DOHH2 (cell line): ENCODE measurements around the gene IMMP2L.

Source experiments
- H3F3A ChIP-seq: fragments of 200-600 bp; sonication (generic), shearing (Covaris generic); 2 replicates; pipeline ENCODE4 v1.6.0; 2016; ENCODE audit warnings: antibody characterized with exemption, mild to moderate bottlenecking; ENCODE audit not compliant: control insufficient read depth, insufficient read depth
- H3K27ac ChIP-seq: fragments of 200-600 bp; sonication (generic); 2 replicates; pipeline ENCODE4 v1.5.1; 2014; ENCODE audit warnings: low read depth, mild to moderate bottlenecking, low read length, moderate library complexity
- H3K27me3 ChIP-seq: fragments of 200-600 bp; sonication (generic); 2 replicates; pipeline ENCODE4 v1.6.1; 2014; ENCODE audit warnings: mild to moderate bottlenecking, low read length, mixed read lengths; ENCODE audit not compliant: control insufficient read depth
- H3K36me3 ChIP-seq: fragments of 200-600 bp; sonication (generic); 2 replicates; pipeline ENCODE4 v1.6.1; 2014; ENCODE audit warnings: mild to moderate bottlenecking, low read length, moderate library complexity, mixed read lengths; ENCODE audit not compliant: control insufficient read depth
- H3K4me1 ChIP-seq: fragments of 200-600 bp; sonication (generic); 2 replicates; pipeline ENCODE4 v1.6.1; 2014; ENCODE audit warnings: mild to moderate bottlenecking, low read length, mixed read lengths; ENCODE audit not compliant: control insufficient read depth
- H3K4me2 ChIP-seq: fragments of 200-600 bp; sonication (generic); 2 replicates; pipeline ENCODE4 v1.6.0; 2014; ENCODE audit warnings: mild to moderate bottlenecking, low read length, moderate library complexity
- H3K4me3 ChIP-seq: fragments of 200-600 bp; sonication (generic); 2 replicates; pipeline ENCODE4 v1.5.1; 2014; ENCODE audit warnings: mild to moderate bottlenecking, low read length, mixed read lengths
- H3K79me2 ChIP-seq: fragments of 200-600 bp; sonication (generic); 2 replicates; pipeline ENCODE4 v1.6.1; 2014; ENCODE audit warnings: mild to moderate bottlenecking, low read length, mixed read lengths; ENCODE audit not compliant: control insufficient read depth
- H3K9me2 ChIP-seq: fragments of 200-600 bp; sonication (generic); replicated peaks from 2 replicates; pipeline ENCODE4 v1.6.1; 2014; ENCODE audit warnings: mild to moderate bottlenecking, low read length, mixed read lengths; ENCODE audit not compliant: control insufficient read depth
- H3K9me3 ChIP-seq: fragments of 200-600 bp; sonication (generic); 2 replicates; pipeline ENCODE4 v1.6.1; 2014; ENCODE audit warnings: antibody characterized with exemption, low read length, mixed read lengths; ENCODE audit not compliant: control insufficient read depth, insufficient read depth
- H4K20me1 ChIP-seq: fragments of 200-600 bp; sonication (generic); 2 replicates; pipeline ENCODE4 v1.6.0; 2014; ENCODE audit warnings: low read depth, mild to moderate bottlenecking, antibody characterized with exemption, low read length, moderate library complexity; ENCODE audit not compliant: control insufficient read depth, insufficient read depth
- EZH2phosphoT487 ChIP-seq: fragments of 200-600 bp; sonication (generic); IDR thresholded peaks from 2 replicates; pipeline ENCODE4 v1.6.1; 2017; ENCODE audit warnings: borderline replicate concordance, mild to moderate bottlenecking, antibody characterized with exemption, low read length, moderate library complexity, mixed read lengths
- TF ChIP-seq, protein P1 (sequence below): fragments of 200-600 bp; sonication (generic); IDR thresholded peaks from one replicate; pipeline ENCODE4 v1.5.1; 2014; ENCODE audit warnings: antibody characterized with exemption, mild to moderate bottlenecking, low read depth, low read length; ENCODE audit not compliant: poor library complexity, severe bottlenecking

The IMMP2L gene

GRCh38 chr7:111053035-111053434, 509.3 kb downstream of the IMMP2L start:
- Histone ChIP-seq H3K36me3 (no peaks in the 10 kb centered on the region), H3F3A (0 out of 2 replicates have a peak, but pooled peaks cover 2% of the 10 kb centered on the region), H3K79me2 (no peaks in the 10 kb centered on the region), H4K20me1 (no peaks in the 10 kb centered on the region), H3K4me2 (no peak overlapping the region), H3K9me3 (no peaks in the 10 kb centered on the region), H3K27ac (no peak overlapping the region), H3K4me3 (no peak overlapping the region), H3K4me1 (0 out of 2 replicates have a peak, but pooled peaks cover 4% of the 10 kb centered on the region), H3K27me3 (no peaks in the 10 kb centered on the region), H3K9me2 (no peaks in the 10 kb centered on the region)
- TF ChIP-seq, protein P1, sequence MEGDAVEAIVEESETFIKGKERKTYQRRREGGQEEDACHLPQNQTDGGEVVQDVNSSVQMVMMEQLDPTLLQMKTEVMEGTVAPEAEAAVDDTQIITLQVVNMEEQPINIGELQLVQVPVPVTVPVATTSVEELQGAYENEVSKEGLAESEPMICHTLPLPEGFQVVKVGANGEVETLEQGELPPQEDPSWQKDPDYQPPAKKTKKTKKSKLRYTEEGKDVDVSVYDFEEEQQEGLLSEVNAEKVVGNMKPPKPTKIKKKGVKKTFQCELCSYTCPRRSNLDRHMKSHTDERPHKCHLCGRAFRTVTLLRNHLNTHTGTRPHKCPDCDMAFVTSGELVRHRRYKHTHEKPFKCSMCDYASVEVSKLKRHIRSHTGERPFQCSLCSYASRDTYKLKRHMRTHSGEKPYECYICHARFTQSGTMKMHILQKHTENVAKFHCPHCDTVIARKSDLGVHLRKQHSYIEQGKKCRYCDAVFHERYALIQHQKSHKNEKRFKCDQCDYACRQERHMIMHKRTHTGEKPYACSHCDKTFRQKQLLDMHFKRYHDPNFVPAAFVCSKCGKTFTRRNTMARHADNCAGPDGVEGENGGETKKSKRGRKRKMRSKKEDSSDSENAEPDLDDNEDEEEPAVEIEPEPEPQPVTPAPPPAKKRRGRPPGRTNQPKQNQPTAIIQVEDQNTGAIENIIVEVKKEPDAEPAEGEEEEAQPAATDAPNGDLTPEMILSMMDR: no peak
- no peak for TF ChIP-seq EZH2phosphoT487

DNA sequence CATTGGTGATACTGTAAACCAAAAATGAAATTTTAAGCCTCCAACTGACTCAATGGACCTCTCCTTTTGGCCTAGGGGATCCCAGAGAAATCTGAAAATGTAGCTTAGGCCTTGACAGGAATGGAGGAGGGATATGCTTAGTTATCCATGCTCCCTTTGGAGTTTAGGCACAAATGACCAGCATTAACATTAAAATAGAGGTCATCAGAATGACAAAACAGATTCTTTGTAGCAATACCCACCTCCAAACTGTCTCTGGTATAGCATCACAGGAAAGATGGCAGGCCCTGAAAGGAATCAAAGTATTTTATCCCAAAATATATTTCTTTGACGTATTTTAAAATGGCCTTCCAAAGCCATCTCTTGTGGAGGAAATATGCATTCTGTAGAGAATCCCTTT, 510.5 kb downstream of the IMMP2L start:
- 0 out of 2 replicates have a peak, but pooled peaks cover 4% of the 10 kb centered on the region for H3K4me1 ChIP-seq
- no peaks in the 10 kb centered on the region for H3K9me3 ChIP-seq
- no peak overlapping the region for H3K4me3 ChIP-seq
- TF ChIP-seq, protein P1: no peak
- no peak for TF ChIP-seq EZH2phosphoT487
- H3K4me2 ChIP-seq: no peak overlapping the region
- H3K9me2 ChIP-seq: no peaks in the 10 kb centered on the region
- 0 out of 2 replicates have a peak, but pooled peaks cover 2% of the 10 kb centered on the region for H3F3A ChIP-seq
- no peak overlapping the region for H3K27ac ChIP-seq
- no peaks in the 10 kb centered on the region for H4K20me1 ChIP-seq
- H3K36me3 ChIP-seq: no peaks in the 10 kb centered on the region
- no peaks in the 10 kb centered on the region for H3K79me2 ChIP-seq
- no peaks in the 10 kb centered on the region for H3K27me3 ChIP-seq

DNA sequence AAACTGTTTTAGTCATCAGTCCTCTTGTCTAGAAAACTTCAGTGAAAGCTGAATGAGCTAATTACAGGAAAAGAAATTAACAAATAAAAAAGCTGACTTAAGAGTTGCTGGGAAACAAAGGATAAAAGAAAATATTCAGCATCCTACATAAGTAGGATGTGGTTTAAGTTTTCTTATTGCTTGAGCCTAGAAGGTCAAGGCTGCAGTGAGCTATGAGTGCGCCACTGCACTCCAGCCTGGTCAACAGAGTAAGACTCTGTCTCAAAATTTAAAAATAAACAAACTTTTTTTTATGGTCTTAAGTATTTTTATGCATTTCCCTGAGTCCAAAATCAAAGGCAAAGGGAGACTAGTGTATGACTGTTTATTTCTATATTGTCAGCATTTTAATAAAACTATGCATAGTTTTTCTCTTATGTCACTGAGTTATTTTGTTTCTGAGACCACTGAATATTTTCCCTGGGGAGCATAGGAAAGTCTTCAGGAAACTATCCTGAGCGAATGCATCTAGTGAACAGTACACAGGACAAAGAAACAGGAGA, 511.3 kb downstream of the IMMP2L start:
- no peaks in the 10 kb centered on the region for H3K27me3 ChIP-seq
- no peaks in the 10 kb centered on the region for H3K79me2 ChIP-seq
- no peaks in the 10 kb centered on the region for H3K9me3 ChIP-seq
- no peak overlapping the region for H3K4me3 ChIP-seq
- no peaks in the 10 kb centered on the region for H4K20me1 ChIP-seq
- 0 out of 2 replicates have a peak, but pooled peaks cover 4% of the 10 kb centered on the region for H3K4me1 ChIP-seq
- TF ChIP-seq EZH2phosphoT487: no peak
- TF ChIP-seq, protein P1: no peak
- H3K36me3 ChIP-seq: no peaks in the 10 kb centered on the region
- no peaks in the 10 kb centered on the region for H3K9me2 ChIP-seq
- H3K4me2 ChIP-seq: no peak overlapping the region
- H3F3A ChIP-seq: 0 out of 2 replicates have a peak, but pooled peaks cover 2% of the 10 kb centered on the region
- H3K27ac ChIP-seq: no peak overlapping the region
